Glutamatergic neuron (in vitro differentiated cells): ENCODE results near the gene HTR3E. TPM values are rescaled to one million over a fixed set of nuclear protein-coding genes. Genes with fewer than 3 reads are reported as not detected.

Experiments
- DNase-seq: peaks from one replicate; pipeline ENCODE4 v3.0.0; 2022
- H3K27ac Mint-ChIP-seq: one replicate; pipeline ENCODE4 v1.8.0; 2020; ENCODE audit warnings: mild to moderate bottlenecking, mixed read lengths, inconsistent platforms; ENCODE audit not compliant: unreplicated experiment
- H3K27me3 Mint-ChIP-seq: one replicate; pipeline ENCODE4 v1.8.0; 2020; ENCODE audit warnings: mild to moderate bottlenecking, moderate library complexity, mixed read lengths, inconsistent platforms; ENCODE audit not compliant: unreplicated experiment
- H3K36me3 Mint-ChIP-seq: one replicate; pipeline ENCODE4 v1.8.0; 2020; ENCODE audit warnings: mild to moderate bottlenecking, mixed read lengths, inconsistent platforms; ENCODE audit not compliant: unreplicated experiment
- H3K4me1 Mint-ChIP-seq: one replicate; pipeline ENCODE4 v1.8.0; 2020; ENCODE audit warnings: mild to moderate bottlenecking, low read depth, mixed read lengths, inconsistent platforms; ENCODE audit not compliant: unreplicated experiment
- H3K4me3 Mint-ChIP-seq: one replicate; pipeline ENCODE4 v1.8.0; 2020; ENCODE audit warnings: mild to moderate bottlenecking, mixed read lengths, inconsistent platforms; ENCODE audit not compliant: unreplicated experiment
- H3K9me3 Mint-ChIP-seq: one replicate; pipeline ENCODE4 v1.8.0; 2020; ENCODE audit warnings: mild to moderate bottlenecking, moderate library complexity, mixed read lengths, inconsistent platforms; ENCODE audit not compliant: unreplicated experiment
- total RNA-seq: library from RNA; stranded (reverse); fragmentation: NEBNext Ultra II Directional; extraction: Animal tissue kit (Norgen Biotek cat#: 25700); gene quantifications from one replicate; pipeline ENCODE4 v1.2.1, GENCODE V29; 2021; ENCODE audit not compliant: unreplicated experiment
- TF ChIP-seq, protein P1 (sequence below): fragments of 200-600 bp; sonication (generic); IDR thresholded peaks from one replicate; pipeline ENCODE4 v1.5.0; 2021; ENCODE audit not compliant: partially characterized antibody, unreplicated experiment

Gene HTR3E
- total RNA-seq, 1 donor from 2014 or later: not detected

DNA sequence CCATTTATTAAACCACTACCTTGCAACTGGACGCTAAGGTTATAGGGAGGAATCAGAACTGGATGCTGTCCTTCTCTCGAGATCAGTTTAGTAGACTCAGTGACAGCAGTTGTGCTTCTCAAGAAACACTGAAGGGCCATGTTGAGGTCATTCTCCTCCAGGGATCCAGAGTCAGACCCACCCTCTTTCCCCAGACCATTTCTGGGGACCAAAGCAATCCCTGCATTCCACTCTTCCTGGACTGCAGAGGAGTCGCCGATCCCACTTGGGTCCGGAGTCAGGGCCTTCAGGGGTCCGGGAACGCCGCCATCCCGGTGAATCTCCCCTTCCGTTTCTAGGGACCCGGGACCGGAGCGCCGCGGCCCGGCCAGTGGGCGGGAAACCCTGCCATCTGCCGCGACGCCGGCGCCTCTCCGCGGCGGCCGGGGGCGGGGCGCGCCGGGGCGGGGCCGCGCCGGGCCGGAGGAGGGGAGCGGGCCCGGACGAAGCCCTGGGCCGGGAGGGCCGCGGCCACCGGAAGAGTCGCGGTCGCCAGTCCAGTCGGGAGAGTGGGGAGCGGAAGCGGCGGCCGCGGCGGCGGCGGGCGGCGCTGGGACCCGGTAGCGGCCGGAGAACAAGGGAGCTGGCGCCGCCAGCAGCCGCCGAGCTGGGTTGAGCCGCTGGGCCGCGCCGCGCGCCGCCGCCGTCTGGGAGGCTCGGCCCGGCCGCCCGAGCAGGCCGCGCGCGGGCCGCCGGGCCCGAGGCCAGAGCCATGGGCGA is 58.2 kb downstream of the HTR3E start, which contains the start of gene DVL3:
DVL3 (plus strand) TSS at position 493 of the 759 bp plus-strand sequence; CDS start at position 752, 259 bp downstream.
- H3K27ac Mint-ChIP-seq: peak within 1 kb of the TSS; percentile 99
- peak within 1 kb of the TSS; percentile 100 for H3K4me3 Mint-ChIP-seq
- H3K36me3 Mint-ChIP-seq: no peaks in the 10 kb centered on the region
- peak; percentile 70 for DNase-seq
- H3K4me1 Mint-ChIP-seq: peaks cover 19% of the 10 kb centered on the region
- peaks cover 17% of the 10 kb centered on the region for H3K9me3 Mint-ChIP-seq
- peaks cover 7% of the 10 kb centered on the region for H3K27me3 Mint-ChIP-seq
- TF ChIP-seq, protein P1, sequence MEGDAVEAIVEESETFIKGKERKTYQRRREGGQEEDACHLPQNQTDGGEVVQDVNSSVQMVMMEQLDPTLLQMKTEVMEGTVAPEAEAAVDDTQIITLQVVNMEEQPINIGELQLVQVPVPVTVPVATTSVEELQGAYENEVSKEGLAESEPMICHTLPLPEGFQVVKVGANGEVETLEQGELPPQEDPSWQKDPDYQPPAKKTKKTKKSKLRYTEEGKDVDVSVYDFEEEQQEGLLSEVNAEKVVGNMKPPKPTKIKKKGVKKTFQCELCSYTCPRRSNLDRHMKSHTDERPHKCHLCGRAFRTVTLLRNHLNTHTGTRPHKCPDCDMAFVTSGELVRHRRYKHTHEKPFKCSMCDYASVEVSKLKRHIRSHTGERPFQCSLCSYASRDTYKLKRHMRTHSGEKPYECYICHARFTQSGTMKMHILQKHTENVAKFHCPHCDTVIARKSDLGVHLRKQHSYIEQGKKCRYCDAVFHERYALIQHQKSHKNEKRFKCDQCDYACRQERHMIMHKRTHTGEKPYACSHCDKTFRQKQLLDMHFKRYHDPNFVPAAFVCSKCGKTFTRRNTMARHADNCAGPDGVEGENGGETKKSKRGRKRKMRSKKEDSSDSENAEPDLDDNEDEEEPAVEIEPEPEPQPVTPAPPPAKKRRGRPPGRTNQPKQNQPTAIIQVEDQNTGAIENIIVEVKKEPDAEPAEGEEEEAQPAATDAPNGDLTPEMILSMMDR: no peak

DNA sequence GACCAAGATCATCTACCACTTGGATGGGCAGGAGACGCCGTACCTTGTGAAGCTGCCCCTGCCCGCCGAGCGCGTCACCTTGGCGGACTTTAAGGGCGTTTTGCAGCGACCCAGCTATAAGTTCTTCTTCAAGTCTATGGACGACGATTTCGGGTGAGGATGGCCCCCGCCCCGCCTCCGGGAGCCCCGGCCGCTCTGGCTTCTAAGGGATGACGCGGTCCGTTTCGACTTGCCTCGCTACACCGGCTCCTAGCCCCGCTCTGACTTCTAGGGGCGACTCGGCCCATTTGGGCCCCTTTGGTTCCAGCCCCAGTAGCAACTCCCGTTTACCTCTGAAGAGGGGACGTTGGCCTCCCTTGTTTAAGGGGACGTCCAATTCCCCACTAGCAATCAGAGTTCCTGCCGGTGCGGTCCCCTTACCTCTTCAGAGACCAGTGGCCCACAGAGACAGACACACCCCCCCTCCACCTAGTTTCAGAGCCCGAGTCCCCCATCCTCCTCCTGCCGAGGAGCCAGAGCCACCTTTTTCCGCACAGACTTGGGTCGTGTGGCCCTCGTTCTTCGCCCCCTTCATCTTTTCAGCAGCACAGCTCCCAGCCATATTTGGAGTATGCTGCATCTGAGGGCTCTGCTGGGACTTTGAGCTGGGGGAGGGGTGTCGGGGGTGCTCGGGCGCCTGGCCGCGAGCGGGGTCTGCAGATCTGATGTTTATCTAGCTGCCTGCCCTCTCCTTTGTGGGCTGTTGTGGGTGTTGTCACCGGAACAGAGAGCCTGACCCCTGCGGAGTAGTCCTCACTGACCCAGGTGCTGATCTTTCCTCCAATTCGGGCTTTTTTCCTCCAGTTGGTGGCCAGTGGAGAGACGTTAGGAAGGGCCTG is 59.0 kb downstream of the HTR3E start:
- Mint-ChIP-seq H3K27ac (peak overlapping the region; percentile 99), H3K9me3 (peaks cover 17% of the 10 kb centered on the region), H3K27me3 (peaks cover 7% of the 10 kb centered on the region), H3K4me3 (peak overlapping the region; percentile 100), H3K4me1 (peaks cover 24% of the 10 kb centered on the region), H3K36me3 (no peaks in the 10 kb centered on the region)
- TF ChIP-seq, protein P1: no peak
- peak; percentile 52 for DNase-seq

DNA sequence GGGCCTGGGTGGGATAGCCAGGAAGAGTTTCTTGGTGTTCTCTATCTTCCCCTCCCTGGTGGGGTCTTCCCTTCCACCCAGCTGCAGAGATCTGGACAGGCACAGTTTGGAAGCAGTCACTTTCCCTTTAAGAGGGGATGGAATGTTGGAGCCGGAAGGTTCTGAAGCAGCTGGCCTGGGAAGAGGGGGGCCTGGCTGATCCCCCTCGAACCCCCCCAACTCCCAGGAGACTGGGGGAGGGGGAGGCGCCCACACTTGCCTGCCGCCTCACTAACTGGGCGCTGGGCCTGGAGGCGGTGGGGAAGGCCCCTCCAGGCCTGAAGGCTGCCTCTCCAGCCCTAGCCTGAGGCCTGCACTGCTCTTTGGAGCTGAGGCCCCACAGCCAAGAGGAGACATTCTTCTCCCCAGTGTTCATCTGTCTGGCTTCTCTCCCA is 59.7 kb downstream of the HTR3E start:
- H3K36me3 Mint-ChIP-seq: no peaks in the 10 kb centered on the region
- TF ChIP-seq, protein P1: no peak
- peaks cover 26% of the 10 kb centered on the region for H3K4me1 Mint-ChIP-seq
- H3K9me3 Mint-ChIP-seq: peaks cover 17% of the 10 kb centered on the region
- H3K27ac Mint-ChIP-seq: peak overlapping the region; percentile 99
- peaks cover 7% of the 10 kb centered on the region for H3K27me3 Mint-ChIP-seq
- H3K4me3 Mint-ChIP-seq: peak overlapping the region; percentile 100
- peak; percentile 82 for DNase-seq

Other genes with a start within 250 kb of the HTR3E start
- 58.5 TPM for gene PARL, start 212.2 kb upstream of the HTR3E start, total RNA-seq
- 134 TPM for gene ABCC5, start 79.2 kb upstream of the HTR3E start, total RNA-seq
- gene HTR3D, start 65.3 kb upstream of the HTR3E start, total RNA-seq: not detected
- not detected for gene HTR3C, start 44.0 kb upstream of the HTR3E start, total RNA-seq
- 41.6 TPM for gene EIF2B5, start 38.3 kb downstream of the HTR3E start, total RNA-seq
- 213 TPM for gene DVL3, start 58.3 kb downstream of the HTR3E start, total RNA-seq
- 315 TPM for gene AP2M1, start 77.8 kb downstream of the HTR3E start, total RNA-seq
- 87.9 TPM for gene ABCF3, start 89.1 kb downstream of the HTR3E start, total RNA-seq
- gene VWA5B2, start 132.5 kb downstream of the HTR3E start, total RNA-seq: 56.5 TPM
- 26.5 TPM for gene ALG3, start 151.9 kb downstream of the HTR3E start, total RNA-seq
- gene EEF1AKMT4, start 152.6 kb downstream of the HTR3E start, total RNA-seq: 1.7 TPM
- 14.8 TPM for gene CAMK2N2, start 164.5 kb downstream of the HTR3E start, total RNA-seq
- gene ECE2, start 179.0 kb downstream of the HTR3E start, total RNA-seq: 1.6 TPM
- 338 TPM for gene PSMD2, start 202.2 kb downstream of the HTR3E start, total RNA-seq
- 346 TPM for gene EIF4G1, start 217.5 kb downstream of the HTR3E start, total RNA-seq
- 51.4 TPM for gene FAM131A, start 240.5 kb downstream of the HTR3E start, total RNA-seq